HG02943 (cell line): Measurements from ENCODE around the gene DNMBP.
"Not testable (repeated sequence)": the region's sequence is repeated elsewhere in the genome, so short reads cannot be mapped to it uniquely, and the experiment has no call there.

ENCODE experiments used
- ATAC-seq: cut with Tn5 transposase; IDR thresholded peaks from one replicate; pipeline ENCODE4 v1.9.1; 2021; ENCODE audit warnings: mild to moderate bottlenecking, low read depth, moderate library complexity; ENCODE audit not compliant: unreplicated experiment

The DNMBP gene

GRCh38 chr10:99963467-99964165, 46.1 kb downstream of the DNMBP start:
- not testable (repeated sequence) for ATAC-seq

DNA sequence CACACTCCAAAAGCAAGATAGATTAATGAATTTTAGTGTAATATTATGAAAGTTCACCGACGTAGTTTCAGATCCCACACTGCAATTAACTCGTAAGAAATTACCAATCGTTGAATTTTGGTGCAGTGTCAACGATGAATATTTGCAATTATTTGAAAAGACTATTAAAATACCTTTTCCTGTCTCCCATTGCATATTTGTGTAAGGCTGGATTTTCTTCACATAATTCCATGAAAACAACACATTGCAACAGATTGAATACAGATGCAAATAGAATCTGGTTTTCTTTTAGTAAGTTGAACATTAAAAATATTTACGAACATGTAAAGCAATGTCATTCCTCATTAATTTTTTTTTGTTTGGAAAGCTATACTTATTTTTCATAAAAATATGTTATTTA, 50.9 kb downstream of the DNMBP start:
- no peak for ATAC-seq

GRCh38 chr10:99958302-99958701, 51.4 kb downstream of the DNMBP start:
- ATAC-seq, result no peak

DNA sequence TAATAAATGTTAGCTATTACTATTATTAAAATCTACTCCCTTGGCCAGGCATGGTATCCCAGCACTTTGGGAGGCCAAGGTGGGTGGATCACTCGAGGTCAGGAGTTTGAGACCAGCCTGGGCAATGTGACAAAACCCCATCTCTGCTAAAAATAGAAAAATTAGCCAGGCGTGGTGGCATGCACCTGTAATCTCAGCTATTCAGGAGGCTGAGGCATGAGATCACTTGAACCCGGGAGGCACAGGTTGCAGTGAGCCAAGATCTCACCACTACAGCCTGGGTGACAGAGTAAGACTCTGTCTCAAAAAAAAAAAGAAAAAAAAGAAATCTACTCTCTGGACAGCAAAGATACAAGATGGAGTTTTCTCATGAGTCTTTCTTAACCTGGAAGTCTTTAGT, 56.2 kb downstream of the DNMBP start:
- not testable (repeated sequence) for ATAC-seq

DNA sequence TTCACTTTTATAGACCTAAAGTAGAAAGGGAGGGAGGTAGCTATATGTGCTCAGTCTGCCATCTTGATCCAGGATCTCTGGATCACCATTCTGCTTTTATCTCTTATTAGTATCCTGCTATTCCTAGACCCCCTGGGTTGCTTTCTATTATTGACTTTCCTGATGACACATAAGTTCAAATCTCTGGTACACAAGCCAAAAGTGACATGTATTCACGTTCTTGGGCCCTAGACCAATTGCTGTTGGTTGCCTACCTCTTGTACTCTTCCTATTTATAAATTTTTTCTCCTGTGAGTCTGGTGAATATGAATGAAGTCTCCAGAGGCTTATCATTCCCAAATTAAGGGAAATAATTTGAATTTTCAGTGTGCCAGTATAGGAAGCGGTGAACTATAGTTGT, 56.9 kb downstream of the DNMBP start:
- no peak for ATAC-seq

DNA sequence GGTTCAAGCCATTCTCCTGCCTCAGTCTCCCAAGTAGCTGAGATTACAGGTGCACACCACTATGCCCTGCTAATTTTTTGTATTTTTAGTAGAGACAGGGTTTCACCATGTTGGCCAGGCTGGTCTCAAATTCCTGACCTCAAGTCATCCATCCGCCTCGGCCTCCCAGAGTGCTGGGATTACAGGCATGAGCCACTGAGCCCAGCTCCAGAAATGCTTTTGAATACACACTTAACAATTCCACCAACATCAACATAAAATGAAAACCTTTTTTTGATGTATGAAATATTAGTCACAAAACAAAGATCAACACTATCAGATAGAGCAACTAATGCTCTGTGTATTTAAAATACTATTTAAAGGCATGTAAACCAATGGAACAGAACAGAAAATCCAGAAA, 63.7 kb downstream of the DNMBP start:
- ATAC-seq, result not testable (repeated sequence)

DNA sequence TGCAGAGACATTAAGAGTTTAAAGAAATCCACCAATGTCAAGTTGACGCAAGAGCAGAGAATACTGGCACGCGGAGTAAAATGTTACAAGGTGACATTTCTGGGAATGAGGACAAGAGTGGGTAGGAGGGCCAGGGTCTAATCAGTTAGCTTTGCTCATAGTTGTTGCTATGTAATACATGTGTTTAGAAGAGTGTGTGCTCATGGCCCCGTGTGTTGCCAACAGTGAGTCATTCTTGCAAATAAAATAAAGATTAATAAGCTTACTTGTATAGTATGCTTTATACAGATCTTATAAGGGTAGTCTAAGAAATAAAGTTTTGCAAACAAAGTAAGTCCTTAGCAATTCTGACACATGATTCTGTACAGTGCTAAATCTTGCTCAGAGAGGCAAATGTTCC, 64.5 kb downstream of the DNMBP start:
- ATAC-seq, result no peak

- ATAC-seq, result no peak
These were observed 64.9 kb downstream of the DNMBP start for GRCh38 chr10:99944860-99945259.

DNA sequence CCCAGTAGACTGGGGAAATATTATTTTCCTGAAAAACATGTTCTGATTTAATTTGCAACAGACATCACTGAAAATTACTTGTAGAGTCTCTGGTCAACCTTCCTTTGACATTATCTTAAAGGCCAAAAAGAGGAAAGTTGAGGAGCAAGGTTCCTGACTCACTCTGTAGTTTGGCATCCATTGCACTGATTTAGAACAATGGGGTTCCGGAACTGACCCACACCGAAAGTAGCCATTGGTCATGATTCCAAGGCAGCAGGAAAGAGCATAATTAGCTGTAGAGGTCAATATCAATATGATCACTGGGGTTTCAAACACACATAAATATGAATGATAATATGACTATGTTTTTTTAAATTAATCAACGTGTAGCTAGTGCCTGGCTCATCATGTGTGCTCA, 65.8 kb downstream of the DNMBP start:
- no peak for ATAC-seq

- ATAC-seq, result no peak
These were observed 67.6 kb downstream of the DNMBP start for GRCh38 chr10:99941942-99942820.

DNA sequence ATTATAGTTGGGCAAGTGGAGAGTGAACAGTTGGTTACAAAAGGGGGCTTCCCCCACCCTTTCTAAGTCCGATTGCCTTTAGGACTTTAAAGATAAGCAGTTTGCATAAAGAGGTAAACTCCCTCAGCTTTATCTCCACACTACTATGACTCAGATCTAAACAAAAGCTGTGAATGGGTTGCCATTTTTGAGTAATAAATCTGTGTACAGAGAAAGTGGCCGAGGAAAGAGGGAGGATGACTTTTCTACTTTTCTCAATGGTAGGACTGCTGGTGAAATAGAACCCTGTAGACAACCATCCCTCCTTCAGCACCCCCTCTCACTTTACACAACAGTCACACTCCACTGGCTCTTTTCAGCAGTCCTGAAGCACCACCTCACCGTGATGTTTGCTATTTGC, 71.2 kb downstream of the DNMBP start:
- ATAC-seq, result no peak

GRCh38 chr10:99937630-99938029, 72.1 kb downstream of the DNMBP start:
- no peak for ATAC-seq

GRCh38 chr10:99932203-99932957, 77.4 kb downstream of the DNMBP start:
- not testable (repeated sequence) for ATAC-seq

- ATAC-seq, result no peak
These were observed 78.8 kb downstream of the DNMBP start for GRCh38 chr10:99930731-99931550.

DNA sequence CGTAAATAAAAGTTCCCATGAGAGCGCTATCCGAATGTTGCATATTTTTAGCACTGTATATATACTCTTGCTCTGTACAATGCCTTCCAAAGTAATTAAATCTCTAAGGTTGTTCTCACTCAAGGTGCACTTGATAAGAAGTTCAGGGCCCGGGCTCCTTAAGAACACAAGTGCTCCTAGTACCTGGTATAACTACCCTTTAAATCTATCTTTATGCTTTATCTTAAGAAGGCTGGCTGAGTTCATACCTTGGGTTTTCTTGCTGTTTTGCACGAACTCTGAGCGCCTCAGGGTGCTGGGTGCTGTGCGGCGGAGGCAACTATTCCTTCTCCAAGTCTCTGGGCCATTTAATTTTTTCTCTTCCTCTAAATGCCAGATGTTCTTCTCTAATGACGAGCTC, 80.4 kb downstream of the DNMBP start:
- ATAC-seq, result no peak

DNA sequence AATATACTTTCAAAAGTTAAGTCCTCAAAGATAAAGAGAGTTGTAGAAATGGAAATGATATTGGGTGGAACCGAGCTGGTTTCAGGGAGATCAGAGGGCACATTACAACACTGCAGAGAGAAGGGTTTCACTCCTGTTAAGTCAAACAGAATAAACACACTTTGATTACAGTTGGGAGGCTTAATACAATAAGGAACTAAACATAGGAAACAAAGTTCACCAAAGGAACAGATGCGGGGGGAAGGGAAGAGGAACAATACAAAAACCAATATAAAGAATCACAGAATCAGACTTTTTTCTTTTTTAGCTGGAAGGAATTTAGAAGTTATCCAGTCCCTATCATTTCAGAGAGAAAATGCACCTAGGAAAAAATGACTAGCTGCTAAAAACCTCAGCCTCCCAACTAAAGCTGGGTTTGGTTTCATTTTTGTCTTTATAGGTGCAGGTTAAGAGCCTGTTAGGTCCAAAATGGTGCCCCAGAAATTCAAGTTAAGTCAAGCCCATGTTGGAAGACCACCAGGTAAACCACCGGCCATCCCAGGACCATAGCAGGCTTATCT, 81.9 kb downstream of the DNMBP start:
- ATAC-seq, result no peak

DNA sequence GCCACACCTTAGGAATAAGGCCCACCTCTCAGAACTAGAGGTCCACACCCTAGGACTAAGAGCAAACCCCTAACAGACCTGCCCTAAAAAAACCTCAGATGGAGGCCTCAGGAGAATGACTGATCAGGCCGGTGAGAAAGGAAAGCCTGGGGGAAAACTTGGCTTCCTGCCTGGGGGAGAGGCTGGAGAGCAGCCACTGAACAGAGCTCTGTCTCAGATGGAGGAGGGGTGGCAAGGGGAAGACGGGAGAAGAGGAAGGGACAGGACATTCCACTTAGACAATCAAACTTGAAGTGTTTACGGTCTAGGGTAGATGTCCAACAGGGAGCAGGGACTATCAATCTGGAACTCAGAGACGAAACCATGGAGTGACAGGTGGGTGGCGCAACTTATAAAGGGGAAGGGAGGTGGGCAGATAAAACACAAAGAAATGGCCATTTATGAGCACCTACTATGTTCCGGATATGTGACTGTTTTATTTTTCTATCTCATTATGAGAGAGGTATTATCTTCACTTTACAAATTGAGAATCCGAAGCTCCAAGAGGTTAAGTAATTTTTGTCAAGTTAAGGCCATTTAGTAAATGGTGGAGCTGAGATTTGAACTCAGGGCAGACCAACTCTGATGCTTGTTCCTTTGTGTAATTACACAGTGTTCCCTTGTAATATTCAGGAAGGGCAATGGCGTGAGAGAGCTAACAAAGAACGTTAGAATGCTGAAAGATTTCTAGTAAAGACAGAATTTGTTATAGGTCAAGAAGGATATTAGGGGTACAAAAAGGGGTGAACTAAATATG, 82.6 kb downstream of the DNMBP start:
- ATAC-seq, result no peak

DNA sequence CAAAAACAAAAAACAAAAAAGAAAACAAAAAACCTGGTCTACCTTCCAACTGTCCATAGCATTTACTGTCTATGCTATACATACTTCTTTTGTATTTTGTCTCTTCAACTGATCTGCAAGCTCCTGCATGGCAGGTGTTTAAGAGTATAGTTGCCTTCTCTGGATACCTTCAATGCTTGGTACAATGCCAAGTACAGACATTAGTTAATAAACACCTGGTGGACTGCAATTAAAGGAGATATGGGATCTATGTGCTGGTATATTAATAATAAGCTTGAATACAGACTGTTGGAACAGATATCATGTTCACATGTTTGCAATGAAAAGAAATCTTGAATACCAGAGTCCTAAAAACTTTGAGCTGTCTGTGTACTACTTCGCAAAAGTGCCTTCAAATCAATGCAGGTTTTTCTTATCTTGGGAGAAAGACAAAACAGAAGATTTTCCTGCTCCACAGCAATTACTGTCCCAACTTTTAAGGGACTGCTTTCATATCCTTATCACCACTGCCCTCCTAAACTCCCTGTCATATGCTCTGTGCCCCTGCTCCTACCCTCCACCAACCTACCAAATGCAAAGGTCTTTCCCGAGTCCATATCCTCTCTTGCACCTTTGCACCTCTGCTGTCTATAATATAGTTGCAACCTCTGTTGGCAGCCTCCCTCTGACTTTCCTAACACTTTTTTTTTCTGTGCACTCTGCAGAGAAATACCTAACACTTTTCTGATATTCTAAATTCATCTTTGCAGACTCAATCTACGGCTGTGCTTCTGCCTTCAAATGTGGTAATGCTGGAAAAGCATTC, 85.1 kb downstream of the DNMBP start:
- no peak for ATAC-seq
